ENCODE measurements around the gene PELI2. TPM values are rescaled to one million over a fixed set of nuclear protein-coding genes. Genes with fewer than 3 reads are reported as not detected.

The PELI2 gene
- total RNA-seq, 1 experiment from 2014 or later = 2.0 TPM

DNA sequence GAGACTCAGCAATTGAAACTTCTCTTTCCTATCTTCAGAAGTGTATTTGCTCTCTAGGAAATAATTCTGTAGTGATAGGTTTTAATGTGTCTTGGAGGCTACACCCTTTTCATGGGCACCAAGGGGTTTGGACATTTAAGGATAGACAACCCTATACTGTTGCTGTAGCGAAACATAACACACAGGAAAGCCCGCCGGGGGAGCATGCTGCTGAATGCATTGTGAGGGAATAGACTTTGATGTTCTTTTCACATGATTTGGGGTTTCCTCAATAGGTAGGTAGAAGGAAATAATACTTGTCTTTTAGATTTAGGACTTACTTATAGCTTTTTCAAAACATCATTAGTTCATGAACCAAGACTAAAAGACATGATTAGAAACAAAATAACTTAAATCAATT lies 97.0 kb downstream of the PELI2 start:
- TF ChIP-seq SRF (IDR thresholded peaks at IDR 0.05; ENCODE audit: low read depth) (no peak), RAD21 (IDR thresholded peaks at IDR 0.05; ENCODE audit: low read depth) (no peak)
- Histone ChIP-seq H3K4me1 (ENCODE audit: control insufficient read depth in 1 of 2, insufficient read depth in 2 of 2, low read length in 2 of 2) (no peaks in the 10 kb centered on the region), H4K20me1 (ENCODE audit: insufficient read depth) (no peaks in the 10 kb centered on the region), H3K9me3 (ENCODE audit: control insufficient read depth in 1 of 2, insufficient read depth in 1 of 2, low read depth in 1 of 2, low read length in 2 of 2) (no peaks in the 10 kb centered on the region), H3K36me3 (ENCODE audit: control insufficient read depth in 1 of 2, insufficient read depth in 2 of 2, low read length in 2 of 2) (no peaks in the 10 kb centered on the region; a peak in 1 of 4 replicates), H3K9ac (ENCODE audit: low read length) (no peak overlapping the region), H3K27ac (ENCODE audit: low read depth, low read length) (no peak overlapping the region), H3K79me2 (ENCODE audit: insufficient read depth, low read length) (no peaks in the 10 kb centered on the region), H3K9me2 (ENCODE audit: insufficient read depth) (no peaks in the 10 kb centered on the region), H3K4me3 (replicated peaks in 1 of 2; ENCODE audit: low read depth in 1 of 2, low read length in 2 of 2) (no peak overlapping the region), H3K4me2 (ENCODE audit: low read length) (no peak overlapping the region), H2AFZ (ENCODE audit: low read depth, low read length, poor library complexity, severe bottlenecking) (no peak overlapping the region), H3K27me3 (ENCODE audit: insufficient read depth, low read length) (peaks cover 56% of the 10 kb centered on the region)
- ChIA-PET RAD21 (ENCODE audit: low non-redundant PET in 1 of 2, low total read pairs in 2 of 2, uncharacterized antibody in 2 of 2, unreplicated experiment in 2 of 2) (no interaction called here), CTCF (no interaction called here), POLR2A (no interaction called here)
- DNase-seq (ENCODE audit: low read depth, low spot score) (no peak), ATAC-seq (no peak)
- BruUV-seq (replicated peaks) = no TSS peak
- intact Hi-C loops (cut with micrococcal nuclease) = no loop called here

DNA sequence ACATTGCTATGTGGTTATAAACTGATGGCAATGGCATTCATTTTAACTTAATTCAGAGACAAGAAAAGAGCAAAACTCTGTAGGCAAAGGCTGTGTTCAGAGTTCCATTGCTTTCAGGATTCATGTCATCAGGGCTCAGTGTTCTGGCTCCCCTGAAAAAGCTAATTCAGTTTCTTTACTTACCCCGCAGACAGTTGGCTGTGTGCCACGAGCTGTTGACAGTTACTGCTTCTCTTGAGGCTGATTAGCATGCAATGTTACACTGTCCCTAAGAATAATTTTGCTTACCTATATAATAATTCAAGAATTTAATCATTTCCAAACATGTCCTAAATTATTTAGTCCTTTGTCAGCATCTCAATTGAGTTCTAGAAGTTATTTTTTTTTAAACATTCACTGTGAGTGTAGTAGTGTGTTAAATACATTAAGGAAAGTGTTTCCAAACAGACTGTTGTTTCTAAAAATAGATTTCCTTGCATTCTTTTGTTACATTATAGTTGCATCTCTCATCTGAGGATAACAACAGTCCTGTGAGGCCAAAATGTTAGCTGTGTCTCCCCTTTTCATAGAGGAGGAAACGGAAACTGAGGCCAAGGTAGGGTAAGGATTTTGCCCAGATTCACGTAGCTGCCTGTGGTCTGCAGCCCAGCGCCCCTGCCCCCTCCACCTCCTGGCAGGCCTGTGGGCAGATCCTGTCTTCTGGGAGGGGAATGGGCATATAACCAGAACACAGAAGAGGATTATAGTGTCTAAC lies 98.6 kb downstream of the PELI2 start:
- ChIA-PET CTCF (no interaction called here), POLR2A (no interaction called here)

More for the DNA sequence above, 98.6 kb downstream of the PELI2 start:
- DNase-seq (ENCODE audit: low read depth, low spot score) = no peak
- ATAC-seq = no peak
- H3K9me3 ChIP-seq (ENCODE audit: control insufficient read depth in 1 of 2, insufficient read depth in 1 of 2, low read depth in 1 of 2, low read length in 2 of 2) = no peaks in the 10 kb centered on the region
- no peaks in the 10 kb centered on the region for H3K79me2 ChIP-seq (ENCODE audit: insufficient read depth, low read length)
- H4K20me1 ChIP-seq (ENCODE audit: insufficient read depth) = no peaks in the 10 kb centered on the region
- H3K4me2 ChIP-seq (ENCODE audit: low read length) = no peak overlapping the region
- H3K9me2 ChIP-seq (ENCODE audit: insufficient read depth) = no peaks in the 10 kb centered on the region
- H2AFZ ChIP-seq (ENCODE audit: low read depth, low read length, poor library complexity, severe bottlenecking) = no peak overlapping the region
- BruUV-seq (replicated peaks) = no TSS peak
- H3K4me3 ChIP-seq (replicated peaks in 1 of 2; ENCODE audit: low read depth in 1 of 2, low read length in 2 of 2) = no peak overlapping the region
- H3K36me3 ChIP-seq (ENCODE audit: control insufficient read depth in 1 of 2, insufficient read depth in 2 of 2, low read length in 2 of 2) = no peaks in the 10 kb centered on the region; a peak in 1 of 4 replicates
- RAD21 ChIA-PET (ENCODE audit: low non-redundant PET in 1 of 2, low total read pairs in 2 of 2, uncharacterized antibody in 2 of 2, unreplicated experiment in 2 of 2) = no interaction called here
- TF ChIP-seq POLR2A (IDR thresholded peaks at IDR 0.05; ENCODE audit: borderline replicate concordance, extremely low read depth, insufficient read depth, insufficient read length) (no peak), ZNF274 (IDR thresholded peaks at IDR 0.05; ENCODE audit: low read depth, low read length) (no peak), EZH2 (IDR thresholded peaks at IDR 0.05) (no peak), SIN3A (IDR thresholded peaks at IDR 0.05; ENCODE audit: low read depth) (no peak), SRF (IDR thresholded peaks at IDR 0.05; ENCODE audit: low read depth) (no peak), YY1 (IDR thresholded peaks at IDR 0.05; ENCODE audit: extremely low read depth, insufficient replicate concordance, low read depth, low read length) (no peak), RAD21 (IDR thresholded peaks at IDR 0.05; ENCODE audit: low read depth) (no peak), JUND (IDR thresholded peaks at IDR 0.05) (no peak), ELF1 (IDR thresholded peaks at IDR 0.05; ENCODE audit: borderline replicate concordance, low read depth) (no peak), FOSL1 (IDR thresholded peaks at IDR 0.05; ENCODE audit: low read depth) (no peak), TCF7L2 (IDR thresholded peaks at IDR 0.05; ENCODE audit: borderline replicate concordance, extremely low read depth, insufficient read depth, insufficient read length) (no peak), CTCF (IDR thresholded peaks at IDR 0.05 in 2 of 3, conservative IDR thresholded peaks at IDR 0.05 in 1 of 3; ENCODE audit: borderline replicate concordance in 1 of 3, insufficient read depth in 1 of 3, low read depth in 2 of 3, low read length in 2 of 3) (no peak), EZH2phosphoT487 (IDR thresholded peaks at IDR 0.05; ENCODE audit: borderline replicate concordance) (no peak), ZFX (IDR thresholded peaks at IDR 0.05) (no peak)
- TF ChIP-seq, protein P1, sequence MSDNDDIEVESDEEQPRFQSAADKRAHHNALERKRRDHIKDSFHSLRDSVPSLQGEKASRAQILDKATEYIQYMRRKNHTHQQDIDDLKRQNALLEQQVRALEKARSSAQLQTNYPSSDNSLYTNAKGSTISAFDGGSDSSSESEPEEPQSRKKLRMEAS (IDR thresholded peaks at IDR 0.05) = no peak
- no peak overlapping the region for H3K27ac ChIP-seq (ENCODE audit: low read depth, low read length)
- intact Hi-C loops (cut with micrococcal nuclease) = no loop called here
- H3K9ac ChIP-seq (ENCODE audit: low read length) = no peak overlapping the region
- no peaks in the 10 kb centered on the region for H3K4me1 ChIP-seq (ENCODE audit: control insufficient read depth in 1 of 2, insufficient read depth in 2 of 2, low read length in 2 of 2)
- H3K27me3 ChIP-seq (ENCODE audit: insufficient read depth, low read length) = peaks cover 68% of the 10 kb centered on the region
